GM12878 (cell line): ENCODE measurements around the gene INO80D. TPM values are rescaled to one million over a fixed set of nuclear protein-coding genes. Genes with fewer than 3 reads are reported as not detected.

Source experiments
- BCL11A ChIP-seq: IDR thresholded peaks from 2 replicates; pipeline ENCODE4 v1.6.1; 2011; ENCODE audit warnings: low read depth, low read length
- GATAD2B ChIP-seq: fragments of 450-650 bp; conservative IDR thresholded peaks from 2 replicates; pipeline ENCODE4 v1.6.1; 2017; ENCODE audit warnings: low read depth, mild to moderate bottlenecking, moderate library complexity
- KLF5 ChIP-seq: fragments of 450-650 bp; IDR thresholded peaks from 2 replicates; pipeline ENCODE4 v1.6.1; 2014; ENCODE audit warnings: mild to moderate bottlenecking; ENCODE audit not compliant: partially characterized antibody
- NBN ChIP-seq: fragments of 450-650 bp; IDR thresholded peaks from 2 replicates; pipeline ENCODE4 v1.6.1; 2016
- STAT3 ChIP-seq: IDR thresholded peaks from 2 replicates; pipeline ENCODE4 v1.6.1; 2011; ENCODE audit warnings: low read depth, low read length, improper control_type of control experiment
- USF2 ChIP-seq: IDR thresholded peaks from 2 replicates; pipeline ENCODE4 v1.6.1; 2011; ENCODE audit warnings: low read depth, low read length, improper control_type of control experiment, borderline replicate concordance
- WRNIP1 ChIP-seq: IDR thresholded peaks from 2 replicates; pipeline ENCODE4 v1.6.1; 2011; ENCODE audit warnings: low read depth, low read length, improper control_type of control experiment, borderline replicate concordance
- ZBTB33 ChIP-seq: fragments of 450-650 bp; IDR thresholded peaks from 2 replicates; pipeline ENCODE4 v1.6.1; 2017; ENCODE audit warnings: mild to moderate bottlenecking
- ZNF384 ChIP-seq: IDR thresholded peaks from 2 replicates; pipeline ENCODE4 v1.6.1; 2012; ENCODE audit warnings: low read depth, mild to moderate bottlenecking, low read length, improper control_type of control experiment, borderline replicate concordance
- ZNF687 ChIP-seq: fragments of 450-650 bp; IDR thresholded peaks from 2 replicates; pipeline ENCODE4 v1.6.1; 2017; ENCODE audit warnings: mild to moderate bottlenecking, moderate library complexity
- polyA plus RNA-seq, 11 experiments: library from polyadenylated mRNA; depleted of rRNA in 4 of 11; unstranded in 6 of 11; stranded (reverse) in 5 of 11; fragments of >200 nt; fragmentation: Nextera tagmentation in 4 of 11; fragmentation: Illumina TruSeq in 1 of 11; extraction: Ambion mirVana in 4 of 11; extraction: Trizol in 1 of 11; gene quantifications; 1 replicate in 1 of 11; 2 replicates in 10 of 11; pipeline versions ENCODE4 v1.2.1 to v1.2.3, GENCODE V29; 2011 to 2016; ENCODE audit warnings: inconsistent platforms in 2 of 11, missing spikeins in 2 of 11, low read depth in 1 of 11
- total RNA-seq, 4 experiments: library from RNA; depleted of rRNA in 3 of 4; stranded (reverse); fragments of >200 nt in 3 of 4; fragmentation: Illumina TruSeq in 1 of 4; extraction: Trizol in 1 of 4; gene quantifications; 2 replicates each; pipeline versions ENCODE4 v1.2.1 to v1.2.3, GENCODE V29; 2013 to 2021

INO80D gene
- total and polyA plus RNA-seq, 10 of the 15 experiments (the other 5 are each of a cell fraction or from before 2014, with no cell fraction given) = 0.73 to 16.3 (median 4.7) TPM

- TF ChIP-seq ZNF687 (peak; percentile 67), NBN (peak; percentile 74; the same call in 1 of the 2 replicates), WRNIP1 (no peak), BCL11A (0 out of 2 replicates have a peak, but pooled peaks have one; percentile 21), ZBTB33 (no peak), STAT3 (no peak), GATAD2B (no peak), USF2 (no peak), KLF5 (no peak), ZNF384 (peak; percentile 50)
These were observed 2.2 kb downstream of the INO80D start (continued) for GRCh38 chr2:206083602-206084438.
